NCI-H2171 treated with DMSO at 0.1 percent for 48 hours (cell line): ENCODE data around the gene UBE2U.
A peak's percentile ranks its signal among the peaks of the same experiment; 100 is the strongest.

Experiments used
- DNase-seq: peaks from one replicate; lab custom pipeline; 2025; lab: John Stamatoyannopoulos, UW

The UBE2U gene, protein sequence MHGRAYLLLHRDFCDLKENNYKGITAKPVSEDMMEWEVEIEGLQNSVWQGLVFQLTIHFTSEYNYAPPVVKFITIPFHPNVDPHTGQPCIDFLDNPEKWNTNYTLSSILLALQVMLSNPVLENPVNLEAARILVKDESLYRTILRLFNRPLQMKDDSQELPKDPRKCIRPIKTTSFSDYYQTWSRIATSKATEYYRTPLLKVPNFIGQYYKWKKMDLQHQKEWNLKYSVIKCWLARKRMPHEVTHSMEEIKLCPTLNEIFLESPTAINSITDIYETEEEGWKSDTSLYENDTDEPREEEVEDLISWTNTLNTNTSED

DNA sequence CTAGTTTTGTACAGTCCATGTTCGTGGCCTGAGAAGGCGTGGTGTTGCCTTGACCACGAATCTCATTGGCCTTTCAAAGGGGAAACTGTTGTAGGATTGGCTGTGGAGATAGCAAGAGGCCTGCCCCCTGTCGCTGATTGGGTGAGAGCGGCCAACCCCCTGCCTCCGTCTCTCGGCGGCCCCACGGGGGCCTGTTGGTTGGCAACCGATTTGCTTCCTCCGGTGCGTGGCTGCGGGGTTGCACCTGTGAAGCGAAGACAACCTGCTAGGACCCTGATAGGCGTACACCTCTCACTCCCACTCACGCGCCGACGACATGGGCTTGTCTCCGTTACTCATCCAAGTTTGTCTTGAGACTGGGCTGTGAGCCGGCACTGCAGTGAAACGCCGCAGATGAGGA is at the start of gene UBE2U:
UBE2U (plus strand) TSS at position 204 of the 400 bp plus-strand sequence. CDS start 428 bp downstream, outside the sequence.
- DNase-seq: no peak

DNA sequence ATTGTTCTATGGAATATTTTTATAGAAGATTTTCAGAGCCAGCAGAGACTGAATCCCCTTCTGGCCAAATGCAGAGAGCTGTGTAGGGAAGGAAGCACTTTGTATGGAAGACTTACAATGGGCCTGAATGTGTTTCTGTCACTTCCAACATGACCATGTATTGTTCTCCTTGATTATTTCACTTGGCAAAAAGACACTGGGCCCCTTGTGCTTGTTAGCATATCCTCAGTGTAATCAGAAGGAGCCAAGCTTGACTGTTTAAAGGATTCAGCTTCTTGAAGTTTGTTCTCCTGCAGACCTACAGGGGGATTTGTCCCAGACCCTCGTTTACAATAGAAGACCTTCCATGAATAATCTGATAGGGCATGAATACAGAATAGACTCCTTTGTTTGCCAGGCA is 48.1 kb upstream of the UBE2U start:
- DNase-seq: no peak

DNA sequence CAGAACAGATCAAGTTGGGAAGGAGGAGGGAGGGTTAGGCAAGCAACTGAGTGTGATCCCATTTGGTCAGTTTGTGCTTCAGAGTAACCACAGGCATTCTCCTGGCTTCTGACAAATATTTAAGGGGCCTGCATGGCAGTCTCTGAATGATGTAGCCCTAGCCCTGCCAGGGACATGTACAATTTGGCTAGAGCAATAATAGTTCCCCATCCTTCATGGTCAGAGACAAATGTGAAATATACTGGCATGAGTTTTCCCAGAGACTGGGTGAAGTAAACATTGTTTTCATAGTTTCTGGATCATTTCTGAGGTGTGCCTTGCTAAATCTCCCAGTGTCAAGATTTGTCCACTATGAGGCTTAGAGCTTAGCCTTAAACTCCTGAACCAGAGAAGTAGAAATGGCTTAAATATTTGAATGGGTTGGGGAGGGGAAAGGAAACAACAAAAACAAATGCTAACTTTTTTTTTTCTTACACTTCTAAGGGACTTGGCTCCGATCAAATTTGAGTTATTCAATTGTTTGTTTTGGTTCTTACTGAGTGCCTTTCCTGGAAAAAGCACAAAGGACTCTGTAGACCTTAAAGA is 42.0 kb upstream of the UBE2U start:
- no peak for DNase-seq

DNA sequence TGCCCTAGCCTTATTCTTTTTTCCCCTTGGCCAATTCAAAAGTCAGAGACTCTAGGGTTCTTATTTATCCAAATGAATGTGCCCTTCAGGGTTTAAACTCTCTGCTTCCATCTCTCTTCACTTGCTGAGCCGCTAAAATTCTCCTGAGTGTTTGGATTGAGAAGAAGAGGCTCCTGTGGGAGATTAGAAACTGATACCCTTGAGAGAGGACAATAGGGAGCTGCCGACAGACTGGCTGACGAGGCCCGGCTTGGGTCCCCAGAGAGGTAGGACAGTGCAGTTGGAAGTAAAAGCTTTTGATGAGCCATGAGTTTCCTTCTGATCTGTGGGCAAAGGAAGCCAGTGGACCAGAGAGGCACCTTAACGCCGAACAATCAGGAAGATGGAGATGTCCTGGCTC is 41.3 kb upstream of the UBE2U start:
- peak; percentile 27 for DNase-seq

DNA sequence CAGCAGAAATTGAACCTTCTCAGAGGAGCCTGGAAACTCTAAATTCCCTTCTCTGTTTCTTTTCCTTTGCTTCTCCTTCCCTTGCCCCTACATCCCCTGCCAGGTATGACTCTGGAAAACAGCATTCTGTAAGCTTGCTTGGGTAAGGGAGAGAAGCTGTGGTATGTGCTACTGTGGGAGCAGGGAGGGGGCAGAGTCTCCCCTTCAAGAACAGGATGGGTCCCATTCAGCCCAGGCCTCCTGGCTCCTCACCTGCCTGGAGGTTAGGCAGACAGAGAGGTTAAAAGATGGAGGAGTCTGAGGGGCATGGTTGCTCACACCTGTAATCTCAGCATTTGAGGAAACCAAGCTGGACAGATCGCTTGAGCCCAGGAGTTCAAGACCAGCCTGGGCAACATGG is 40.6 kb upstream of the UBE2U start:
- DNase-seq: no peak

DNA sequence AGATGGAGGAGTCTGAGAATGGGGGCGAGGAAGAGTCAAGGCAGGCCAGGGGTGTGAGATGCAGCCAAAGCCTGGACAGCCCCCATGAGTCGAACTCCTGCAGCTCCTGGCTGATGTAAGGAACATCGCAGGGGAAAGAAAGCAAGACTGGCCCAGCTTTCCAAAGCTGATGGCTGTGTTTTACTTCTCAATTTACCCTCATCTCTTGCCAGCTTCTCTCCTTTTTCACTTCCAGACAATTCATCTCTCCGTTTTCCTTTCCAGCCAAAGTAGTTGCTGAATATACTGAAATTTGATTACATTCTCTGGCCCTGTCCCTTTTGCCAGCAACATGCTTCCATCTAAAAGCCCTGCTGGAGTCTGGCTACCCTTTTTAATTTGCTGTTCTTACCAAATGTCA is 40.0 kb upstream of the UBE2U start:
- no peak for DNase-seq

DNA sequence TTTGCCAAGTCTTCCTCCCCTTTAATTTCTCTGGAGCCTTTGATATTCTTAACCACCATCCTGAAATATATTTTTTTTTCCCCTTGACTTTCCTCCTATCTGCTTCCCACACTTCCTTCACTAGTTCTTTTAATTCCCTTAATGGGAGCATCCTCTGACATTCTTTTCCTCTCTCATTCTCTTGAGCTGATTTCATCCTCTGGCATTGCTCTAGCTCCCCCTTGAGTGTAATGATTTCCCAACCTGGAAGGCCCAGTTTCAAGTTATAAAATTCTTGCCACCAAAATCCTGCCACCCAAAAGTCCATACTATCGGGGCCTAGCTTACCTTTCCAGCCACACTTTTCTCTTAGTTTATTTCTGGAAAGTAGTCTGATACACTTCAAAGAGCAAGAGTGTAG is 39.5 kb upstream of the UBE2U start:
- DNase-seq: peak; percentile 28

DNA sequence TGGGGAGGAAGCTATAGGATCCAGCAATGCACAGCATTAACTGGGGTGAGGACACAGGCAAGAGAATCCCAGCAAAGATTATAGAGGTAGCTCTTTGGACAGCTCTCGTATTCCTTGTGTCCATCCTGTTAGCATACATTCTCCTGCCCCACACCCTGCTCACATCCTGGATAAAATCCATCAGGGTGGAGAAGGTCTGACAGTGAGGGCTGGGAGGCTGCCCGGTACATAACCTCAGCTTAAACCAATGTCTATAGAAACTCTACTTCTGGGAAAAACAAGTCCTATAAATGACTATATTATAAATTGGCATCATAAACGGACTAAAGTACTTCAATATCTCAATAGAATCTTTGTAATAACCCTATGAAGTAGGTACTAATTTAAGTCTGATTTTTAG is 36.8 kb upstream of the UBE2U start:
- DNase-seq: no peak

DNA sequence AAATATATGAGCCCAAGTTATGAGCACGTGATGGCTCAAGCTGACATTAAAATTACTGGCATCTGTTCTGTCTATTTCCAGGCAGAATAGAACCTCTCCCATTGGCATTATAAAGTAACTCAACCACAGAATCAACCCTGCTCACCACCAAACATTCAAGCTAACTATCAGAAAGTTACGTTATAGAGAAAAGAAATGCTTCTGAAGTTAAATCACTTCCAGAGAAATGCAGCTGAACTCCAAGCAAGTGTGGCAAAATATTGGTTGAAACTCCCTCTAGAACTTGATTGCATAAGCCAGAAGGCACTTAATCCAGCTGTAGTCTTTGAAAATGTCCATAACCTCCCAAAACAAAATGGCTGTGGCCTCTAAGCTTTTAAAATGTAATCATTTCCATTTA is 36.2 kb upstream of the UBE2U start:
- no peak for DNase-seq

DNA sequence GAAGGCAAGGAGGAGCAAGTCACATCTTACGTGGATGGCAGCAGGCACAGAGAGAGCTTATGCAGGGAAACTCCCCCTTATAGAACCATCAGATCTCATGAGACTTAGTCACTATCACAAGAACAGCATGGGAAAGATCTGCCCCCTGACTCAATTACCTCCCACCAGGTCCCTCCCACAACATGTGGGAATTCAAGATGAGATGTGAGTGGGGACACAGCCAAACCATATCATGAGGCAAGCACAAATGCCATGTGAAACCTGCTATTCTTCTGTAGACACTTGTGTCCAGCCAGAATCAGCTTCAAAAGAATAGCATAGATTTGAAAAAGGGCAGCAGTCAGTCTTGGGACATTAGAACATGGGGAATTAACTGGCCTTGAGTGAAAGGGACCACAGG is 32.2 kb upstream of the UBE2U start:
- DNase-seq: no peak

DNA sequence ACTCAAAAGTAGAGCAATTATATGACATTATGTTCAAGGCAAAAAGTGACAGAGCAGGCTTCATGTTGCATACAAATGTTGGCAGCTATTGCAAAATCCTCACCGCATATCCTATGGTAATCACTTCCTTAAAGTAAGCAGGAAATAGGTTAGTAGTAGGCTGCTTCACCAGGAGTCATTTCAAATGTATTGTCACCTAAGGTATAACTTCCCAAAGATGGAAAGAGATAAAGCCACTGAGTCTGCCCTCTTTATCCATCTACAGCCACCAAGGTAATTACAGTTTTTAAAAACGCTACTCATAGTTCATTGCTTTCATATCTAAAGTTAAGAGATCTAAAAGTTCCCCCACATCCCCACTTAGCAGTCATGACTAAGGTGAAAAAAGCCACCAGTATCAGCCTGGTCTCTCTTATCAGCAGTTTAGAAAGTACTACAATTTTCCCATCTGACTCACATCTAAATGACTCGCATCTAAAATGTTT is 31.6 kb upstream of the UBE2U start:
- no peak for DNase-seq

DNA sequence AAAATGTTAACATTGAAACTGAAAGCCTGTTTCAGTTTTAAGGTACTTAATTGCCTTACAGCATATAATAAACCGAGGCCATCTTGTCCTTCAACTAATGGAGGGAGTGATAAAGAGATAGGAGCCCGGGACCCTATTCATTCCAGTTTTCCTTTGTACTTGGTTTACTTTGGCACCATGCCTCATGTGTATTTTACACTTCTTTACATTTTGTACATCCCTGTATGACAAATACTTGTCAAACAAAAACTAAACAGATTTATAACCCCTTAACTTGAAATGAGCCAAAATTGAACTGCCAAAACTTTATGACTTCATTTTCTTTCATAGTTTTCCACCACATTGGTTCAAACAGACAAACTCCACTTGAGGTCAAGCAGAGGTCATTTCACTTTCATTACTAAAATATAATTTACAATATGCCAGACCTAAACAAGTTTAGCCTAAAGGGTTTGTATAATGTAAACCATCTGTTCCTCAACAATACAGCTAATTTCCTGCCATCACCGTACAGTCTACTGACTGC is 30.9 kb upstream of the UBE2U start:
- peak; percentile 48 for DNase-seq

DNA sequence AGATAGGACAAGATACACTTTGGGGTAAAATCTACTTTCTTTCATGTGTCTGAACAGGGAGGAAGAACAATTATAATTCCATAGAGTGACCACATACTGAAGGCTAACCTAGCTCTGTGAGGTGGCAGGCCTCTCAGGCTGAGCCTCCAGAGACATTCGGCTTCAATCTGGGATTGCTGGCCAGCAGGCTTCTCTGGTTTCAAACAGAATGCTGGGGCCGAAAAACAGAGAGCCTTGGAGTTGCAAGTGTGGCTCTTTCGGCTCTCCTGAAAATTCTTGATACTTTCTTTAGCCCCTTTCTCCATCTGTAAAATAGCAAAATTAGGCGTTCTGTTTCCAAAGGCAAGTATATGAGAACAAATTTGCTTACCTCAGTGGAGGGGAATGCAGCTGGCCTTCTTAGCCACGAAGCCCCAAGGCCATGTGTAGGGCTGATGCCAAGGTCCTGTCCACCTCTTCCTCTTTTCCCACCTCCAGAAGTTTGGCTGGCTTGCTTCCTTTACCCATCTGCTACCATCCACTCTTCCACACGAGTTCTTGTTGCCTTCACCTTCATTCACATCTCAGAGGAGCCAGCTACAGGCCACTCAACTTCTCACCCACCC is 30.0 kb upstream of the UBE2U start:
- DNase-seq: no peak

DNA sequence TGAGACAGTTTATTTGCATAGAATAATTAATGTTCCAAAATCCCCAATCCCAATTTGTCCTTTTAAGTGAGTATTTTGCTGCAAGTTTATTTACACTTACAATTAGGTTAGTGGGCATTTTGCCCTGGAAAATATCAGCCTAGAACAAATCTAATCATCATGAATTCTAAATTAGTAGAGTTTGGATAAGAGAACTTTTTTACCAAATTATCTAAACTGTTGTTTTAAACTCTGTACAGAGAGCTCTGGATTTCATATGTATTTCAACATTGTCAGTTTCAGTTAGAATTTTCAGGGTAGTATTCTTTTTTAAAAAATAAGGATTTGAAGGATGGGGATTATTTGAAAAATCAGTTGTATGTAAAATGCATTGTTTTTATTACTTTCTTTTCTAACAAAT is 27.8 kb upstream of the UBE2U start:
- DNase-seq: no peak

DNA sequence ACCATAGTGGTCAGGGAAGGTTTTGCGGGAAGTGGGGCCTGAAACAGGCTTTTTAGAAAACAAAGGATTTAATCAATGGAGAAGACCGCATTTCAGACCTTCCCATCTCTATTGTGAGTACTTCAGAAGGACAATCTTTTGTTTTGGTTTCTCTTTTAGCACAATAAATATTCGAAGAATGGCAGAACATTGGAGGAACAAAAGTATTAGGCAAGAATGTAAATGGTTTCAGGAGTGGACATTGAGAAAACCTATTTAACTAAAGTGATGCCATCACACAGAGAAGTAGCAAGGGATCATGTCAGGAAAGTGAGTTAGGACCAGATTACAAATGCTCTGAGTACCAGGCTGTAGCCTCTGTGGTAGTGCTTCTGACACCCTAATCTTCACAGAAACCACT is 26.8 kb upstream of the UBE2U start:
- DNase-seq: no peak

DNA sequence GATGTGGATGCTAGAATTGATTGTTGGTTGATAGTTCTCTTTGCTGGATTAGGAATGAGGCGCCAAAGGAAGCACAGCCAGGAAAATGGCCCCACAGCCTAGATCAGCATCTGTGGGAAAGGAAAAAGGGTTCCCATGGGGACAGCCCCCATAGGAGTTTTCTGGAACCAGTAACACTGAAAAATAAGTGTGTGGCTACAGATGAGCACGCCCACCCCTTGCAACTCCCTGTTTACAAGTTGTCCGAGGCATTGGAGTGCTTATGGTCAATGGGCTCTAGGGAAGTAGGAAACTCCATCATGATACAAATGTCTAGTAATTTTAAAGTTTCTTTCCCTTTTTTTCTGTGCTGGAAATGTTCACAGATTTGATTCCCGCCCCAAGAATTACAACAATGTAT is 23.8 kb upstream of the UBE2U start:
- DNase-seq: no peak

DNA sequence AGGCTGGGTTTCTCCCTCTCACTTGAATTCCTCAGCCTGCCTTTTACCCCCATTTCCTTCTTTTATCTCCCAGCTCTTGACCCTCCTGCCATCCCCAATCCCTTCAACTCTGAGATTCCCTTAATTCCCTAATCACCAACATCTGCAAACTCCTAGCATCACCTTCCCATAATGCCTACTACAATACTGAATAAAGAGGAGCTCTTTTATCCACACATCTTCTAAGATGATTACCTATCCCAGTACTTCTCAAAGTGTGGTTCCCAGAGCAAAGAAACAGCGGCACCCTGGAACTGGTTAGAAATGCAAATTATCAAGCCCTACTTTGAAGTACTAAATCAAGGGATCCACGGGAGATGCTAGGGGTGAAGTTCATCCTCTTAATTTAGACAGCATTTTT is 21.2 kb upstream of the UBE2U start:
- no peak for DNase-seq

DNA sequence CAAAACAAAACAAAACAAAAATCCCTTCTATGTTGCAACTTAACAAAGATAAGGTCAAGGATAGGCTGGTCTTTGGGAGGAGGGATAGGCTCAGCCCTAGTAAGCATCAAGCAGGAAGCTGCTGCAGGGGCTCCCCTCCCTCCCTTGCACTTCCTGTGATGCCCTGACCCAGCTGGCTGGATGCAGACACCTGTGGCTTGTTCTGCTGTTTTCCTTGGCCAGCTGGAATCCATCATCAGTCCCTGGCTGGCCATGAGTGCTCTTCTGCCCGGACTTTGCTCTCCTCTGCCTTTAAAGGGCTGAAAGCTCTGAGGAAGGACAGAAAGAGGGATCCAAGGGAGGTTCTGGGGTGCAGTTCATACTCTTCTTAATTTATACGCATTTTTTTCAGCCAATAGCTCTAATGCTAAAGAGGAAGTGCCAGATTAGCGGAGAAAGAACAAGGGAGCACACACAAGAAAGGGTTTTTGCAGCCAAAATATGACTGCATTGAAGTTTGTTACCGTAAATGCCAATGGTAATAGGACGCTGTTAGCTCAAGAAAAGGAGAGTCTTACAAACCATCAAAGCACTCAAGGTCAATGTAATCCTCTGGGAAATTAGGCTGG is 19.9 kb upstream of the UBE2U start:
- no peak for DNase-seq

DNA sequence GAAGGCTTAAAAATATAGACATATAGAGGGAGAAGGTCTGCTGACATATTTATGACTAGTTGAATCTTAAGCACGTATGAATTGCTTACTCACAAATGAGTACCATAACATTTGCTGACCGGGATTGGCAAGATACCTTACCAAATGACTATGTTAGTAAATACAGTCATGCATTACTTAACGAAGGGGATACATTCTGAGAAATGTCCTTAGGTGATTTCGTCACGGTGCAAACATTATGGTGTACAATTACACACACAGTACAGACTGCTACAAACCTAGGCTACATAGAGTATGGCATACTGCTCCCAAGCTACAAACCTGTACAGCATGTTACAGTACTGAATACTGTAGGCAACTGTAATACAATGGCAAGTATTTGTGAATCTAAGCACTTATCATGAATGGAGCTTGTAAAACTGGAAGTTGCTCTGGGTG is 19.4 kb upstream of the UBE2U start:
- no peak for DNase-seq

DNA sequence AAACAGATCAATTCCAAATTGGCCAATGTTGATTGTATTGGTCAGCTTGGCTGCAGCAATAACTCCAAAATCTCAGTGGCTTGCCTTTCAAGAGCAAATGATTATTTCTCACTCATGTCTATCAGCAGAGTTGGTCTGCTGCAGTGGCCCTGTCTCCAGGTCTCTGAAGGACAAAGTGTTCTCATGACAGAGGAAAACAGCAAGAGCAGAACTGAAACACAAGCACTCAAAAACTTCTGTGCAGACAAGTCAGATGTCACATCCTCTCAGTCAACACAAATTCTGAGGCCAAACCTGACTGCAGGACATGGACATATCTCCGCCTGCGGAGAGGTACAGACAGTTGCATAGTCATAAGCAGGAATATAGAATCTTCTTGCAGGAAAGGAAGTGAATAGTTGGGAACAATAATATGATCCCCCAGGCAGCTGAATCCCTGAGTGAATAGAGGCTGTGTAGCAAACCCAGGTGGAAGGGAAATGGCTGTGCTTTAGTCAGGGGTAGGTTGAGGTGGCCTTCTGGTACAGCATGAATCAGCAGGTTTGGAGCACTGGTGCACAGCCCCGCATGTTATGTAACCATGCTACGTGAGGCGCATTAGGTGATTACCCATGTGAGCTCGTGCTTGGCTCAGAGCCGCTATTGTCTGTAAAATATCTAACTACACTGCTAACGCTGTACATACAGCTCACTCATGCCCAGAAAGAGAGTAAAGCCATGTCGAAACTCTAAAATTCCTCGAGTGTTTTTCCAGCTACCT is 17.1 kb upstream of the UBE2U start:
- DNase-seq: no peak

DNA sequence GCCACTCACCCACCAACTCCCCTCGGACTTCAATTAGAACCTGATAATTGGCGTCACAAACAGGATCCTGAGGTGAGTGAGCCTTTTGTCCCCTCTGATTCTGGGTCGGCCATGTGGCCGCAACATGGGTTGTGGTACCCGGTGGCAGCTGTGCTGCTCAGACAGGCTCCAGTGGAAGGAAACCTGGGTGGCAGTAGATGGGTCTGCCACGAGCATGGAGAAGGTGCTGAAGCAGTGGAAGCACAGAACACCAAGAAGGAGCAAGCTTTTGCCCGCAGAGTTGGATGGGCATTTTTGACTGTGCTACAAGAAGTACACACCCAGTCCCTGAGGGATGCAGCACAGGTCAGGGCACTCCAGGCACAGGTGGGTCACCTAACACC is 16.5 kb upstream of the UBE2U start:
- DNase-seq: no peak

DNA sequence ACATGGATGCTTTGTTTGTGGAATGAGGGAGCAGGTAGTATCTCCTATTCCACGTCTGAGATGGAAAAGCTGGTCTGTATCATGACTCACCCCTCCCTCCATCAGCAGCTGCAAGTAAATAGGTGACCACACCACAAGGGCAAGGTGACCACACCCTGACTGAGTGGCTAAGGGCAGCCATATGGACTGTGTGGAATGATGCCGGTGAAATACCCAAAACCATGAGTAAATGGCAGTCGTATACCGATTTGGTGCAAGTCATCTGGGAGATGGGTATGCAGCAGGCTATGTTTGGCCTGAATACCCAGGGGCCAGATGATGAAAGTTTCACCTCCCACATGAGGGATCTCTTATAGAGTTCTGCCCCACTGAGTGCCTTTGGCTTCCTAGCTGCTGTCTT is 15.8 kb upstream of the UBE2U start:
- DNase-seq: no peak
